Neural progenitor cell (in vitro differentiated cells): ENCODE results near the gene HSD17B1. TPM values are rescaled to one million over a fixed set of nuclear protein-coding genes. Genes with fewer than 3 reads are reported as not detected.
A peak's percentile ranks its signal among the peaks of the same experiment; 100 is the strongest.

Source experiments
- DNase-seq: peaks from one replicate; pipeline ENCODE4 v3.0.0-alpha.2; 2016; ENCODE audit warnings: low spot score
- H2AFZ ChIP-seq: fragments of 200-600 bp; sonication (generic); replicated peaks from 2 replicates; pipeline ENCODE4 v1.6.1; 2016; ENCODE audit warnings: antibody characterized with exemption
- H3F3A ChIP-seq: fragments of 200-600 bp; sonication (generic); 2 replicates; pipeline ENCODE4 v1.6.1; 2016; ENCODE audit warnings: antibody characterized with exemption, low read depth
- H3K27ac ChIP-seq: fragments of 200-600 bp; sonication (generic); 2 replicates; pipeline ENCODE4 v1.5.1; 2016; ENCODE audit warnings: mild to moderate bottlenecking
- H3K27me3 ChIP-seq: fragments of 200-600 bp; sonication (generic); 2 replicates; pipeline ENCODE4 v1.6.1; 2016; ENCODE audit warnings: mild to moderate bottlenecking, moderate library complexity
- H3K36me3 ChIP-seq: fragments of 200-600 bp; sonication (generic); 2 replicates; pipeline ENCODE4 v1.5.1; 2016
- H3K4me1 ChIP-seq: fragments of 200-600 bp; sonication (generic); 2 replicates; pipeline ENCODE4 v1.6.1; 2016; ENCODE audit warnings: mixed run types
- H3K4me2 ChIP-seq: fragments of 200-600 bp; sonication (generic); 2 replicates; pipeline ENCODE4 v1.6.1; 2016
- H3K4me3 ChIP-seq: fragments of 200-600 bp; sonication (generic); 2 replicates; pipeline ENCODE4 v1.5.1; 2016
- H3K79me2 ChIP-seq: fragments of 200-600 bp; sonication (generic); 2 replicates; pipeline ENCODE4 v1.6.1; 2016; ENCODE audit warnings: low read depth
- H3K9ac ChIP-seq: fragments of 200-600 bp; sonication (generic); 2 replicates; pipeline ENCODE4 v1.6.1; 2016
- H3K9me3 ChIP-seq: fragments of 200-600 bp; sonication (generic); 2 replicates; pipeline ENCODE4 v1.5.1; 2016; ENCODE audit warnings: low read depth
- H4K20me1 ChIP-seq: fragments of 200-600 bp; sonication (generic); 2 replicates; pipeline ENCODE4 v1.6.1; 2016; ENCODE audit warnings: low read depth
- H3K27ac Mint-ChIP-seq: 3 replicates; pipeline ENCODE4 v1.8.0; 2021; ENCODE audit warnings: mixed read lengths
- H3K27me3 Mint-ChIP-seq: 2 replicates; pipeline ENCODE4 v1.8.0; 2022; ENCODE audit warnings: low read depth, mild to moderate bottlenecking, inconsistent platforms, moderate library complexity, mixed read lengths; ENCODE audit not compliant: insufficient read depth
- H3K36me3 Mint-ChIP-seq: 3 replicates; pipeline ENCODE4 v1.8.0; 2021; ENCODE audit warnings: mixed read lengths
- H3K4me1 Mint-ChIP-seq: 3 replicates; pipeline ENCODE4 v1.8.0; 2021; ENCODE audit warnings: mixed read lengths
- H3K4me3 Mint-ChIP-seq: 3 replicates; pipeline ENCODE4 v1.8.0; 2021; ENCODE audit warnings: mild to moderate bottlenecking, moderate library complexity, mixed read lengths
- H3K9me3 Mint-ChIP-seq: 3 replicates; pipeline ENCODE4 v1.8.0; 2020; ENCODE audit warnings: mixed read lengths
- EZH2 ChIP-seq: fragments of 200-600 bp; sonication (generic); IDR thresholded peaks from 2 replicates; pipeline ENCODE4 v1.6.1; 2017; ENCODE audit warnings: antibody characterized with exemption, mild to moderate bottlenecking, moderate library complexity
- EZH2phosphoT487 ChIP-seq: fragments of 200-600 bp; sonication (generic); IDR thresholded peaks from 2 replicates; pipeline ENCODE4 v1.6.1; 2017; ENCODE audit warnings: antibody characterized with exemption
- total RNA-seq: library from RNA; depleted of rRNA; stranded (reverse); fragments of >200 nt; gene quantifications from 2 replicates; pipeline ENCODE4 v1.2.3, GENCODE V29; 2015; ENCODE audit warnings: low replicate concordance
- TF ChIP-seq, protein P1 (sequence below): fragments of 200-600 bp; sonication (generic); IDR thresholded peaks from 2 replicates; pipeline ENCODE4 v1.5.1; 2017; ENCODE audit warnings: antibody characterized with exemption, mild to moderate bottlenecking

HSD17B1 gene
- total RNA-seq, 1 donor from 2014 or later: 2.2 TPM

DNA sequence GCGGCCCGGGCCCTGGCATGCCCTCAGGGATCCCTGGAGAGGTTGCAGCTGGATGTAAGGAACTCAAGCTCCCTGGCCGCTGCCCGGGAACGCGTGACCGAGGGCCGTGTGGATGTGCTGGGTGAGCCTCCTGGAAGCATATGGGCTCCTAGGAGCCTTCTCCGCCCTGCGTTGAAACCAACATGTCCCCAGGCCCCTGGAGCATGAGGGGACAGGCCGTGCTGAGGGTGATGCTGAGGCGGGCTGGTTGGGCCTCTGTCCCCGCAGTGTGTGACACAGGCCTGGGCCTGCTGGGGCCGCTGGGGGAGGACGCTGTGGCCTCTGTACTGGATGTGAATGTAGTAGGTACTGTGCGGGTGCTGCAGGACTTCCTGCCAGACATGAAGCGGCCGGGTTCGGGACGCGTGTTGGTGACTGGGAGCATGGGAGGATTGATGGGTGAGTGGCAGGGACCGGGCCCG lies 5.7 kb upstream of the HSD17B1 start:
- Mint-ChIP-seq H3K4me1 (peaks cover 14% of the 10 kb centered on the region), H3K4me3 (no peak overlapping the region), H3K27ac (no peak overlapping the region), H3K9me3 (no peaks in the 10 kb centered on the region), H3K36me3 (peaks cover 2% of the 10 kb centered on the region), H3K27me3 (peaks cover 5% of the 10 kb centered on the region)
- Histone ChIP-seq H4K20me1 (peaks cover 5% of the 10 kb centered on the region), H3K27ac (no peak overlapping the region), H3K9me3 (no peaks in the 10 kb centered on the region), H3F3A (peaks cover 20% of the 10 kb centered on the region), H3K27me3 (no peaks in the 10 kb centered on the region), H3K79me2 (no peaks in the 10 kb centered on the region), H3K4me1 (peaks cover 6% of the 10 kb centered on the region), H3K4me3 (no peak overlapping the region), H3K36me3 (no peaks in the 10 kb centered on the region), H3K4me2 (no peak overlapping the region), H3K9ac (no peak overlapping the region), H2AFZ (no peak overlapping the region)
- TF ChIP-seq EZH2phosphoT487 (no peak), EZH2 (no peak)
- TF ChIP-seq, protein P1, sequence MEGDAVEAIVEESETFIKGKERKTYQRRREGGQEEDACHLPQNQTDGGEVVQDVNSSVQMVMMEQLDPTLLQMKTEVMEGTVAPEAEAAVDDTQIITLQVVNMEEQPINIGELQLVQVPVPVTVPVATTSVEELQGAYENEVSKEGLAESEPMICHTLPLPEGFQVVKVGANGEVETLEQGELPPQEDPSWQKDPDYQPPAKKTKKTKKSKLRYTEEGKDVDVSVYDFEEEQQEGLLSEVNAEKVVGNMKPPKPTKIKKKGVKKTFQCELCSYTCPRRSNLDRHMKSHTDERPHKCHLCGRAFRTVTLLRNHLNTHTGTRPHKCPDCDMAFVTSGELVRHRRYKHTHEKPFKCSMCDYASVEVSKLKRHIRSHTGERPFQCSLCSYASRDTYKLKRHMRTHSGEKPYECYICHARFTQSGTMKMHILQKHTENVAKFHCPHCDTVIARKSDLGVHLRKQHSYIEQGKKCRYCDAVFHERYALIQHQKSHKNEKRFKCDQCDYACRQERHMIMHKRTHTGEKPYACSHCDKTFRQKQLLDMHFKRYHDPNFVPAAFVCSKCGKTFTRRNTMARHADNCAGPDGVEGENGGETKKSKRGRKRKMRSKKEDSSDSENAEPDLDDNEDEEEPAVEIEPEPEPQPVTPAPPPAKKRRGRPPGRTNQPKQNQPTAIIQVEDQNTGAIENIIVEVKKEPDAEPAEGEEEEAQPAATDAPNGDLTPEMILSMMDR: no peak
- DNase-seq: no peak

DNA sequence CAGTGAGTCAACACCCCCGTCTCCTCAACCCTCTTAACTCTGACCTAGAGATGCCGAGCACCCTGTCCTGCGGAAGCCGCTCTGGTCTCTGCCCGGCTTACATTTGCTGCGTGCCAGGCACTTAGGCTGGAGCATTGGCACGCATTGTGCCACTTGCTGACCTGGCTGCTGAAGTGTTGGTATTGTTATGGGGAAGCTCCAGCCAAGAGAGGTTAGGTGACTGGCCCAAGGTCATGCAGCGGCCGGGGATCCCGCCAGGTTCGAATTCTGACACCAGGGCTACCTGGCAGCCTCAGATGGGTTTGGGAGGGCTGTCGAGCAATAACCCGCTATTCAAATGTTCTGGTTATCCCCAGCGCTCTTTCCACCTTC lies 5.0 kb upstream of the HSD17B1 start:
- peaks cover 6% of the 10 kb centered on the region for H3K4me1 ChIP-seq
- H3K4me3 ChIP-seq: no peak overlapping the region
- no peaks in the 10 kb centered on the region for H3K9me3 ChIP-seq
- H3K36me3 ChIP-seq: no peaks in the 10 kb centered on the region
- Mint-ChIP-seq H3K36me3 (peaks cover 2% of the 10 kb centered on the region), H3K27ac (no peak overlapping the region), H3K4me1 (peaks cover 14% of the 10 kb centered on the region), H3K27me3 (peaks cover 5% of the 10 kb centered on the region), H3K4me3 (no peak overlapping the region), H3K9me3 (no peaks in the 10 kb centered on the region)
- no peak for TF ChIP-seq EZH2phosphoT487
- TF ChIP-seq, protein P1: no peak
- TF ChIP-seq EZH2: no peak
- peaks cover 5% of the 10 kb centered on the region for H4K20me1 ChIP-seq
- no peak for DNase-seq
- H3K9ac ChIP-seq: no peak overlapping the region
- no peak overlapping the region for H2AFZ ChIP-seq
- no peaks in the 10 kb centered on the region for H3K79me2 ChIP-seq
- H3K4me2 ChIP-seq: peak overlapping the region; percentile 65
- peaks cover 20% of the 10 kb centered on the region for H3F3A ChIP-seq
- no peak overlapping the region for H3K27ac ChIP-seq
- H3K27me3 ChIP-seq: no peaks in the 10 kb centered on the region

DNA sequence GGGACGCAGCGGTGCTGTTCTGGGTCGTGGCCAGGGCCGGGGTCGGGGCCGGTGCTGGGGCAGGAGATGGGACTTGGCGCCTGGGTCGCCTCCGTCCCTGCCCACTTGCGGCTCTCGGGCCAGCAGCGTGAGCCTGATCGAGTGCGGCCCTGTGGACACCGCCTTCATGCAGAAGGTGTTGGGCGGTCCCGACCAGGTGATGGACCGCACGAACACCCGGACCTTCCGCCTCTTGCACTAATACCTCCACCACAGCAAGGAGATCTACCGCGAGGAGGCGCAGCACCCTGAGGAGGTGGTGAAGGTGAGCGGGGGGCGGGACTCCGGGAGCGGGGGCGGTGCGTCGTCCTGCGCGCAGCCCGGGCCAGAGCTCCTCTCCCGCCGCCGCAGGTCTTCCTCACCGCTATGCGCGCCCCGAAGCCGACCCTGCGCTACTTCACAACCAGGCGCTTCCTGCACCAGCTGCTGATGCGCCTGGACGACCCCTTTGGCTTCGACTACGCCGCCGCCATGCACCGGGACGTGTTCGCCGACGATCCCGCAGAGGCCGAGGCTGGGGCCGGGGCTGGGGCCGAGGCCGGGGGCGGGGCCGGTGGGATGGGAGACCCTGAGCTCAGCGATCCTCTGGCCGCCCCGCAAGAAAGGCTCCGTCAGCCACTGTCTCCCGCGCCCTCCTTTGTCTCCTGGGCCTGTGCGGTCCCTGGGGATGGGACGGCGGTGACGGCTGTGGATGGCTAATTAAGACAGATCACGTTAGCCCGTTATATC lies 4.5 kb upstream of the HSD17B1 start:
- Mint-ChIP-seq H3K36me3 (peaks cover 2% of the 10 kb centered on the region), H3K9me3 (no peaks in the 10 kb centered on the region), H3K27ac (no peak overlapping the region), H3K4me3 (peak overlapping the region; percentile 65), H3K27me3 (peaks cover 5% of the 10 kb centered on the region), H3K4me1 (peaks cover 15% of the 10 kb centered on the region)
- Histone ChIP-seq H2AFZ (no peak overlapping the region), H3K27me3 (no peaks in the 10 kb centered on the region), H3K9me3 (no peaks in the 10 kb centered on the region), H3K79me2 (no peaks in the 10 kb centered on the region), H3K4me3 (peak overlapping the region; percentile 56), H3K4me2 (peak overlapping the region; percentile 65), H3K4me1 (peaks cover 6% of the 10 kb centered on the region), H4K20me1 (peaks cover 9% of the 10 kb centered on the region), H3K9ac (no peak overlapping the region), H3F3A (peaks cover 22% of the 10 kb centered on the region), H3K27ac (no peak overlapping the region), H3K36me3 (no peaks in the 10 kb centered on the region)
- TF ChIP-seq EZH2phosphoT487: peak; percentile 7
- TF ChIP-seq, protein P1: peak; percentile 59
- TF ChIP-seq EZH2: no peak
- peak; percentile 90 for DNase-seq
